CD14-positive monocyte (primary cell): ENCODE data around the gene GLS2. TPM values are rescaled to one million over a fixed set of nuclear protein-coding genes. Genes with fewer than 3 reads are reported as not detected.

Source experiments
- DNase-seq, 3 donors: peaks; one replicate each; pipeline ENCODE4 v3.0.0-alpha.2; 2011 to 2022
- H2AFZ ChIP-seq: 2 replicates; pipeline ENCODE4 v1.6.0; 2012; ENCODE audit warnings: mild to moderate bottlenecking, low read depth, low read length, inconsistent platforms; ENCODE audit not compliant: insufficient read depth, poor library complexity, severe bottlenecking
- H3K27ac ChIP-seq, 2 donors: 1 replicate in 1 of 2; 2 replicates in 1 of 2; pipeline ENCODE4 v1.5.1; 2012 to 2013; ENCODE audit warnings: low read length in 2 of 2, control low read depth in 1 of 2, inconsistent platforms in 1 of 2, low read depth in 1 of 2, mild to moderate bottlenecking in 1 of 2
- H3K27me3 ChIP-seq, 2 donors: one replicate each; pipeline versions ENCODE4 v1.6.0 to v1.6.1; 2011 to 2013; ENCODE audit warnings: low read length in 2 of 2; ENCODE audit not compliant: control insufficient read depth in 2 of 2, insufficient read depth in 2 of 2
- H3K36me3 ChIP-seq, 2 donors: replicated peaks in 1 of 2; 1 replicate in 1 of 2; 2 replicates in 1 of 2; pipeline versions ENCODE4 v1.5.1 to v1.6.1; 2012 to 2013; ENCODE audit warnings: low read length in 2 of 2, control low read depth in 1 of 2, inconsistent platforms in 1 of 2, mild to moderate bottlenecking in 1 of 2; ENCODE audit not compliant: insufficient read depth in 2 of 2, control insufficient read depth in 1 of 2
- H3K4me1 ChIP-seq, 2 donors: 1 replicate in 1 of 2; 2 replicates in 1 of 2; pipeline versions ENCODE4 v1.5.1 to v1.6.1; 2012 to 2013; ENCODE audit warnings: low read length in 2 of 2, control low read depth in 1 of 2, inconsistent platforms in 1 of 2, mild to moderate bottlenecking in 1 of 2, moderate library complexity in 1 of 2; ENCODE audit not compliant: insufficient read depth in 2 of 2, control insufficient read depth in 1 of 2
- H3K4me2 ChIP-seq: replicated peaks from 2 replicates; pipeline ENCODE3; 2012; ENCODE audit warnings: low read length, moderate library complexity, mild to moderate bottlenecking; ENCODE audit not compliant: poor library complexity, severe bottlenecking; ENCODE audit errors: extremely low read depth
- H3K4me3 ChIP-seq, 3 experiments: fragments of 200-600 bp in 1 of 3; sonication (generic) in 1 of 3; replicated peaks in 1 of 3; 1 replicate in 2 of 3; 2 replicates in 1 of 3; pipeline ENCODE4 v1.5.1; 2011 to 2013; ENCODE audit warnings: low read length in 3 of 3, mild to moderate bottlenecking in 3 of 3, control low read depth in 2 of 3, low read depth in 2 of 3, inconsistent platforms in 1 of 3, moderate library complexity in 1 of 3
- H3K79me2 ChIP-seq: 2 replicates; pipeline ENCODE4 v1.6.0; 2012; ENCODE audit warnings: mild to moderate bottlenecking, control low read depth, inconsistent platforms, low read length, moderate library complexity; ENCODE audit not compliant: insufficient read depth
- H3K9ac ChIP-seq: 2 replicates; pipeline ENCODE4 v1.6.0; 2017; ENCODE audit warnings: low read length, mild to moderate bottlenecking; ENCODE audit not compliant: insufficient read depth, poor library complexity, severe bottlenecking
- H3K9me3 ChIP-seq, 2 donors: replicated peaks in 1 of 2; 1 replicate in 1 of 2; 2 replicates in 1 of 2; pipeline versions ENCODE4 v1.5.1 to v1.6.1; 2012 to 2013; ENCODE audit warnings: low read length in 2 of 2, control low read depth in 1 of 2; ENCODE audit not compliant: control insufficient read depth in 1 of 2, insufficient read depth in 1 of 2
- H4K20me1 ChIP-seq: 2 replicates; pipeline ENCODE4 v1.6.0; 2012; ENCODE audit warnings: mild to moderate bottlenecking, low read length, control low read depth, moderate library complexity; ENCODE audit not compliant: insufficient read depth
- H3K27ac Mint-ChIP-seq, 7 donors: one replicate each; pipeline ENCODE4 v1.8.0; 2020; ENCODE audit warnings: mild to moderate bottlenecking in 7 of 7, mixed read lengths in 7 of 7, moderate library complexity in 6 of 7, inconsistent platforms in 2 of 7
- H3K27me3 Mint-ChIP-seq, 3 donors: one replicate each; pipeline ENCODE4 v1.8.0; 2021 to 2022; ENCODE audit warnings: low read depth in 3 of 3, mild to moderate bottlenecking in 3 of 3, mixed read lengths in 3 of 3, moderate library complexity in 3 of 3, inconsistent platforms in 1 of 3
- H3K36me3 Mint-ChIP-seq, 2 donors: one replicate each; pipeline ENCODE4 v1.8.0; 2020; ENCODE audit warnings: mixed read lengths in 2 of 2, inconsistent platforms in 1 of 2, mild to moderate bottlenecking in 1 of 2
- H3K4me1 Mint-ChIP-seq: one replicate; pipeline ENCODE4 v1.8.0; 2020; ENCODE audit warnings: mild to moderate bottlenecking, mixed read lengths
- H3K4me3 Mint-ChIP-seq, 2 donors: one replicate each; pipeline ENCODE4 v1.8.0; 2020; ENCODE audit warnings: mild to moderate bottlenecking in 2 of 2, mixed read lengths in 2 of 2, moderate library complexity in 1 of 2
- H3K9me3 Mint-ChIP-seq, 7 donors: one replicate each; pipeline ENCODE4 v1.8.0; 2020 to 2022; ENCODE audit warnings: mixed read lengths in 7 of 7, mild to moderate bottlenecking in 6 of 7, moderate library complexity in 6 of 7, inconsistent platforms in 2 of 7
- CTCF ChIP-seq: fragments of 200-600 bp; IDR thresholded peaks from one replicate; pipeline ENCODE4 v1.8.0; 2022; ENCODE audit warnings: antibody characterized with exemption, mild to moderate bottlenecking
- WGBS: methylation state at CpG from one replicate; pipeline ENCODE4 v1.1.5; 2013; ENCODE audit warnings: missing lambda C conversion rate; ENCODE audit not compliant: insufficient coverage; 5-methylcytosine and 5-hydroxymethylcytosine counted together
- intact Hi-C, 2 donors: fragments of 100-400 bp; cut with micrococcal nuclease; formaldehyde crosslinking; loops; one replicate each; pipeline versions ENCODE4 v1.15.0 to v1.15.1; 2023
- polyA plus RNA-seq, 3 donors: library from polyadenylated mRNA; depleted of rRNA in 1 of 3; unstranded in 2 of 3; stranded (reverse) in 1 of 3; fragments of 300-500 nt in 2 of 3; fragments of >200 nt in 1 of 3; fragmentation: Illumina TruSeq in 2 of 3; gene quantifications; 1 replicate in 2 of 3; 2 replicates in 1 of 3; pipeline ENCODE4 v1.2.3, GENCODE V29; 2012 to 2021

Gene GLS2
- polyA plus RNA-seq, 3 donors = 0.04 TPM; not detected in 2

GRCh38 chr12:56521209-56521589, 33.2 kb upstream of the GLS2 start:
- Histone ChIP-seq H3K79me2 (peaks cover 15% of the 10 kb centered on the region), H4K20me1 (no peaks in the 10 kb centered on the region), H3K27me3 (no peaks in the 10 kb centered on the region), H3K9ac (peak overlapping the region; percentile 74), H2AFZ (peak overlapping the region; percentile 85), H3K4me3 (peak overlapping the region; percentile 68 to 97 (median 84)), H3K36me3 (no peaks in the 10 kb centered on the region), H3K27ac (peak overlapping the region; percentile 35 to 84), H3K4me2 (peak overlapping the region; percentile 73), H3K9me3 (no peaks in the 10 kb centered on the region), H3K4me1 (peaks cover 50 to 54% of the 10 kb centered on the region in 2 donors)
- WGBS = no CpG with 5 or more reads among the region's 8 CpGs
- intact Hi-C loops = loop anchor here in 1 of 2 donors (5.0 kb wide), 1 partner anchor 46 kb away; no protein-coding TSS in a partner anchor
- TF ChIP-seq CTCF = no peak
- Mint-ChIP-seq H3K9me3 (peaks cover 0 to 3% (median 0%) of the 10 kb centered on the region in 7 donors), H3K4me1 (peaks cover 51% of the 10 kb centered on the region), H3K27me3 (no peaks in the 10 kb centered on the region), H3K27ac (peak overlapping the region; percentile 84 to 97 (median 92)), H3K4me3 (peak overlapping the region; percentile 78 to 93), H3K36me3 (no peaks in the 10 kb centered on the region)
- DNase-seq = peak; percentile 44 to 70 (median 68)

- no peaks in the 10 kb centered on the region for H4K20me1 ChIP-seq
- Mint-ChIP-seq H3K4me1 (peaks cover 51% of the 10 kb centered on the region), H3K9me3 (peaks cover 0 to 3% (median 0%) of the 10 kb centered on the region in 7 donors), H3K27ac (peak overlapping the region; percentile 25 to 97 (median 90)), H3K27me3 (no peaks in the 10 kb centered on the region), H3K4me3 (peak overlapping the region in 1 of 2 donors; percentile 20), H3K36me3 (no peaks in the 10 kb centered on the region)
- peaks cover 50 to 54% of the 10 kb centered on the region in 2 donors for H3K4me1 ChIP-seq
- WGBS = no CpG with 5 or more reads among the region's 1 CpG
- H3K4me3 ChIP-seq = peak overlapping the region in 1 of 3 experiments; percentile 84
- H3K27me3 ChIP-seq = no peaks in the 10 kb centered on the region
- TF ChIP-seq CTCF = no peak
- H3K4me2 ChIP-seq = peak overlapping the region; percentile 73
- no peaks in the 10 kb centered on the region for H3K36me3 ChIP-seq
- H2AFZ ChIP-seq = no peak overlapping the region
- H3K79me2 ChIP-seq = peaks cover 15% of the 10 kb centered on the region
- H3K9ac ChIP-seq = no peak overlapping the region
- peak in 1 of 3 donors; percentile 26 for DNase-seq
- peak overlapping the region in 1 of 2 donors; percentile 84 for H3K27ac ChIP-seq
- no peaks in the 10 kb centered on the region for H3K9me3 ChIP-seq
- intact Hi-C loops = loop anchor here in 1 of 2 donors (5.0 kb wide), 1 partner anchor 47 kb away; no protein-coding TSS in a partner anchor
Observed at GRCh38 chr12:56520506-56520905, 32.5 kb upstream of the GLS2 start.
